GM12878 (cell line): ENCODE measurements around the gene CNOT2.

ENCODE experiments used
- CTCF ChIP-seq, 3 experiments: IDR thresholded peaks in 2 of 3; conservative IDR thresholded peaks in 1 of 3; 2 replicates each; pipeline ENCODE4 v1.5.1; 2011; ENCODE audit warnings: low read depth in 3 of 3, low read length in 3 of 3, mild to moderate bottlenecking in 3 of 3, control low read depth in 2 of 3, moderate library complexity in 2 of 3, inconsistent platforms in 1 of 3, mixed read lengths in 1 of 3; ENCODE audit not compliant: control insufficient read depth in 2 of 3, insufficient read depth in 1 of 3; ENCODE audit errors: extremely low read depth in 1 of 3
- EED ChIP-seq: sonication (generic); IDR thresholded peaks from 2 replicates; pipeline ENCODE4 v1.6.1; 2016; ENCODE audit warnings: antibody characterized with exemption, low read depth
- EGR1 ChIP-seq, 2 experiments: IDR thresholded peaks; 1 replicate in 1 of 2; 2 replicates in 1 of 2; pipeline ENCODE4 v1.6.1; 2011 to 2012; ENCODE audit warnings: low read depth in 2 of 2, low read length in 2 of 2, borderline replicate concordance in 1 of 2, mild to moderate bottlenecking in 1 of 2, moderate library complexity in 1 of 2
- ELK1 ChIP-seq: IDR thresholded peaks from 2 replicates; pipeline ENCODE4 v1.6.1; 2012; ENCODE audit warnings: low read depth, low read length, improper control_type of control experiment
- EZH2 ChIP-seq: IDR thresholded peaks from 2 replicates; pipeline ENCODE4 v1.6.1; 2012; ENCODE audit warnings: low read depth, mild to moderate bottlenecking, control low read depth, inconsistent platforms, low read length, borderline replicate concordance; ENCODE audit not compliant: control insufficient read depth
- MXI1 ChIP-seq: fragments of 150-350 bp; IDR thresholded peaks from 2 replicates; pipeline ENCODE4 v1.6.1; 2011; ENCODE audit warnings: low read depth, mild to moderate bottlenecking, inconsistent platforms, low read length, improper control_type of control experiment
- NFIC ChIP-seq: IDR thresholded peaks from 2 replicates; pipeline ENCODE4 v1.6.1; 2012; ENCODE audit warnings: low read depth, mild to moderate bottlenecking, inconsistent platforms, low read length, moderate library complexity
- NR2C2 ChIP-seq: IDR thresholded peaks from 2 replicates; pipeline ENCODE4 v1.6.1; 2011; ENCODE audit warnings: borderline replicate concordance, low read depth; ENCODE audit not compliant: control insufficient read depth, insufficient read length
- SP1 ChIP-seq: IDR thresholded peaks from one replicate; pipeline ENCODE4 v1.6.1; 2011; ENCODE audit warnings: low read depth, low read length
- SRF ChIP-seq, 2 experiments: IDR thresholded peaks; 2 replicates each; pipeline ENCODE4 v1.6.1; 2011; ENCODE audit warnings: low read depth in 2 of 2, low read length in 2 of 2, mild to moderate bottlenecking in 1 of 2, moderate library complexity in 1 of 2
- TARDBP ChIP-seq: IDR thresholded peaks from 2 replicates; pipeline ENCODE4 v1.6.1; 2016; ENCODE audit warnings: borderline replicate concordance
- USF1 ChIP-seq: IDR thresholded peaks from 2 replicates; pipeline ENCODE4 v1.6.1; 2011; ENCODE audit warnings: borderline replicate concordance, low read depth, mild to moderate bottlenecking, moderate library complexity, mixed read lengths, low read length; ENCODE audit not compliant: insufficient read depth; ENCODE audit errors: extremely low read length
- ZNF687 ChIP-seq: fragments of 450-650 bp; IDR thresholded peaks from 2 replicates; pipeline ENCODE4 v1.6.1; 2017; ENCODE audit warnings: mild to moderate bottlenecking, moderate library complexity

- TF ChIP-seq NR2C2 (no peak), CTCF (IDR thresholded peaks at IDR 0.05 in 2 of 3, conservative IDR thresholded peaks at IDR 0.05 in 1 of 3; ENCODE audit: control insufficient read depth in 2 of 3, extremely low read depth in 1 of 3, insufficient read depth in 1 of 3, low read depth in 3 of 3, low read length in 3 of 3) (no peak), EGR1 (IDR thresholded peaks at IDR 0.05; ENCODE audit: borderline replicate concordance in 1 of 2, low read depth in 2 of 2, low read length in 2 of 2) (no peak), EZH2 (no peak), USF1 (no peak), MXI1 (no peak), NFIC (no peak), SRF (IDR thresholded peaks at IDR 0.05; ENCODE audit: low read depth in 2 of 2, low read length in 2 of 2) (no peak), TARDBP (no peak), EED (no peak), SP1 (no peak), ELK1 (no peak), ZNF687 (no peak)
Observed at GRCh38 chr12:70351076-70351475, 107.8 kb downstream of the CNOT2 start.
